GM19238 (cell line): ENCODE data around the gene GEMIN7.

Experiments used
- DNase-seq: peaks from one replicate; pipeline ENCODE4 v3.0.0; 2011; ENCODE audit warnings: low spot score; ENCODE audit not compliant: insufficient read length

The GEMIN7 gene

DNA sequence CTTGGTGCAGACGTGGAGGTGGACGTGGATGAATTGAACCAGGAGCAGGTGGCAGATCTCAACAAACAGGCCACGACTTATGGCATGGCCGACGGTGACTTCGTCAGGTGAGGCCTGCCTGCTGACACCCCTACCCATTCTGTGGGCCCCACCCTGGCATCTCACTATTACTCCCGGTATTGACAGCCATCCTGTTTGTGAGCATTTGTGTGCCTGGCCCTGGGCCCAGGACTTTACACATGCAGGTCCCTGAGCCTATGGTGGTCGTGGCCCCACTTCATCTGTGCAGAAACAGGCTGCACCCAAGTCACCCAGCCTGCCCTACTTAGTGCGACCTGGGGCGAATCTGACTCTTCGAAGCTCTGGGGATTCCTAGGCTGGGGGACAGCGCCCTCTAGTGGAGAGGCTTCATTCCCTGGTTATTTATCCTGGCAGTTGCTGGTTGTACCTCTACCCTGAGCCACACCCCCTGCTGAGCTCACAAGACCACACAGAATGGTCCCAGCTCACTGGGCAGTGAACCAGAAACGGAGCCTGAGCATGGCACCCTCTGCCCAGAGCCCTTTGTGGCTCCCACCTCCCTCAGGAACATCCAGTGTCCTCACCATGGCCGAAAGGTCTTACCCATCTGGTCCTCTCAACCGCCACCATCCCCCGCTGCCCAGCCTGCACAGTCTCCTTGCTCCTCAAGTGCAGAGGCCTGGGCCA lies 19.6 kb upstream of the GEMIN7 start:
- DNase-seq, result peak; percentile 84

DNA sequence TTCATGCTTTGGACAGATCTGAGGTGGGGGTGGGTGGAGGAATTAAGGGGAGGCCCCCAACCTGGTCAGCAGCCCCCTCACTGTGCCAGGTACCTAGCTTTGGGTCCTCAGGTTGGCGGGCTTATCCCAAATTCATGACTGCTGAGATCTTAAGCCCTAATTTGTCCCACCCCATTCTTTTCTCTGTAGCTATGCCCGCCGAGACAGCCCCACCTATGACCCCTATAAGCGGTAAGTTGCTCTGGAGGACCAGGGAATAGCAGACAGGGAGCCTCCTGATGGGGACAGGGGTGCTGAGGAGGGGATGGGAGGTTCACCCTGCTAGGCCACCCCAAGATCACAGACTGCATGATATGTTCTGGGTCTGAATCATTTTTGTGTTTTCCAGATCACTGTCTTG lies 17.1 kb upstream of the GEMIN7 start:
- no peak for DNase-seq

DNA sequence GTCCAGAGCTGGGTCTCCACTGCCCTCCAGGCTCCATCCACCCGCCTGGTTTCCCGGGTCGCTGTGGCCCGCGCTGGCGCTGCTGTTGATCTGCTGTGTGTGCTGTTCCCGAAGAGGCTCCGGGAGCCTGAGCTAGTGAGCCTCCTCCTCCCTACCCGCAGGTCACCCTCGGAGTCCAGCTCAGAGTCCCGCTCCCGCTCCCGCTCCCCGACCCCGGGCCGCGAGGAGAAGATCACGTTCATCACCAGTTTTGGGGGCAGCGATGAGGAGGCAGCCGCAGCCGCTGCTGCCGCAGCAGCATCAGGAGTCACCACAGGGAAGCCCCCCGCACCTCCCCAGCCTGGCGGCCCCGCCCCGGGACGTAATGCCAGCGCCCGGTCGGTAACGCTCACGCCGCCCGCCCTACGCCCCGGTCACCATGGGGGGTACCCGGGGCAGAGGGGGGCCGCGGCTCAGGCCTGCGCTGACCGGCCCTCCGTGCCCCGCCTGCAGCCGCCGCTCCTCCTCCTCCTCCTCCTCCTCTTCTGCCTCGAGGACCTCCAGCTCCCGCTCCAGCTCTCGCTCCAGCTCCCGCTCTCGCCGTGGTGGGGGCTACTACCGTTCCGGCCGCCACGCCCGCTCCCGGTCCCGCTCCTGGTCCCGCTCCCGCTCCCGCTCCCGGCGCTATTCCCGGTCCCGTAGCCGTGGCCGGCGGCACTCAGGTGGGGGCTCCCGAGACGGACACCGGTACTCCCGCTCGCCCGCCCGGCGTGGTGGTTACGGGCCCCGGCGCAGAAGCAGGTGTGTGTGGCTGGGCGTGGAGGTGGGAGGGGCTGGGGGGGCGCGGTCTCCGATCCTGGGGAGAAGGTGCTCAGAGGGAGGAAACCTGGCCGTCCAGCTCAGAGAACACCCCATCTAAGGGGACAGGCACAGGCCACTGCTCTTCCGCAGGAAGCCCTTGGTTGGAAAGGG lies 14.9 kb upstream of the GEMIN7 start:
- DNase-seq, result no peak

DNA sequence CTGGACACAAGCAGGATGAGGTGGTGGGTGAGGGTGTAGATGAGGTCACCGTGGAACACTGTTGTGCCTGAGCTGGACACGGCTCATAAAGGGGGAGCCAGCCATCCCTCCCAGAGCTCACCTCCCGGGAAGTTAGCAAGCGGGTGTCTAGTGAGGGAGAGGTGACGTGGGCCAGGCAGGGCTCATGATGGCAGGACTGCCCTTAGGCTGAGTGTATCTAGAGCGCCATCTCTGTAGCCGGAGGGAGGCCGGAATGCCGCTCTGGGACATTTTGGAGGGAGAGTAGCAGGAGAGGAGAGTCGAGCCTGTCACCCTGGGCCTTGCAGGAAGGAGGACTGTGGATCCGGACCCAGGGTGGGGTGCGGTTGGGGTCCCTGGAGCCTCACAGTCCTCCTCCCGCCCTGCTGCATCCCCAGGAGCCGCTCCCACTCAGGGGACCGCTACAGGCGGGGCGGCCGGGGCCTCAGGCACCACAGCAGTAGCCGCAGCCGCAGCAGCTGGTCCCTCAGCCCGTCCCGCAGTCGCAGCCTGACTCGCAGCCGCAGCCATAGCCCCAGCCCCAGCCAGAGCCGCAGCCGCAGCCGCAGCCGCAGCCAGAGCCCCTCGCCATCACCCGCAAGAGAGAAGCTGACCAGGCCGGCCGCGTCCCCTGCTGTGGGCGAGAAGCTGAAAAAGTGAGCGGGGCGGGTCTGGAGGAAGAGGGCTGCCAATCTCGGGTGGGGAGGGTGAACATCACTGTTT lies 12.0 kb upstream of the GEMIN7 start:
- no peak for DNase-seq

GRCh38 chr19:45068041-45068440 lies 11.0 kb upstream of the GEMIN7 start:
- DNase-seq, result no peak

GRCh38 chr19:45069056-45069455 lies 10.0 kb upstream of the GEMIN7 start:
- DNase-seq, result no peak

- DNase-seq, result no peak
Measured at GRCh38 chr19:45070214-45070613, 8.8 kb upstream of the GEMIN7 start.

DNA sequence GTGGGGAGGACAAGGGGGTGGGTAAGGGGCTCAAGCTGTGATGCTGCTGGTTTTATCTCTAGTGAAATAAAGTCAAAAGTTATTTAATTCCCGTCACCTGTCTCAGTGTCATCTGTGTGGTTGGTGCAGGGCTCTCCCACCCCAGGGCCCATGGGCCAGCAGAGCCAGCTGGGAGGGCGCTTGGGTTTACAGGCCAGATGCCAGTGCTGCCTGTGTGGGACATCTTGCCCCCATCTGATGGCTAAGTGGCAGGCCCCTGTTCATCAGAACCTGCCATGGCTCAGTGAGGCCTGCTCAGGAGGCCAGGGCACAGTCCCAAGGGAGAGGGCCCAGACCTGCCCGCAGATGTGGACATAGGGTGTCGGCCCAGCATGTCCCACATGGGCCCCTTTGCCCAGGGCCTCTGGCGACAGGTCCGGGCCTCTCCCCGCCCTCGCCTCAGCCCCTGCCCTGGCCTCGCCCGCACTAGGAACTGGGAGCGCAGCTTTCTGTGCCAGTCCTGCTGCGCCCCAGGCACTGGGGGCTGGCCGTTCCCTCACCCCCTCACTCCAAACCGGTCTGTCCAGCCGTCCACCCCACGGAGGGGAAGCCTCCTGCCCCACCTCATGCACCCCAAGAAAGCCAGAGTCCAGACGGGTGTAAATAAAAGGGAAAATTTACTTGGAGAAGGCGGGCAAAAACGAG lies 8.1 kb upstream of the GEMIN7 start:
- no peak for DNase-seq

- DNase-seq, result no peak
Measured at GRCh38 chr19:45071545-45071938, 7.5 kb upstream of the GEMIN7 start.

DNA sequence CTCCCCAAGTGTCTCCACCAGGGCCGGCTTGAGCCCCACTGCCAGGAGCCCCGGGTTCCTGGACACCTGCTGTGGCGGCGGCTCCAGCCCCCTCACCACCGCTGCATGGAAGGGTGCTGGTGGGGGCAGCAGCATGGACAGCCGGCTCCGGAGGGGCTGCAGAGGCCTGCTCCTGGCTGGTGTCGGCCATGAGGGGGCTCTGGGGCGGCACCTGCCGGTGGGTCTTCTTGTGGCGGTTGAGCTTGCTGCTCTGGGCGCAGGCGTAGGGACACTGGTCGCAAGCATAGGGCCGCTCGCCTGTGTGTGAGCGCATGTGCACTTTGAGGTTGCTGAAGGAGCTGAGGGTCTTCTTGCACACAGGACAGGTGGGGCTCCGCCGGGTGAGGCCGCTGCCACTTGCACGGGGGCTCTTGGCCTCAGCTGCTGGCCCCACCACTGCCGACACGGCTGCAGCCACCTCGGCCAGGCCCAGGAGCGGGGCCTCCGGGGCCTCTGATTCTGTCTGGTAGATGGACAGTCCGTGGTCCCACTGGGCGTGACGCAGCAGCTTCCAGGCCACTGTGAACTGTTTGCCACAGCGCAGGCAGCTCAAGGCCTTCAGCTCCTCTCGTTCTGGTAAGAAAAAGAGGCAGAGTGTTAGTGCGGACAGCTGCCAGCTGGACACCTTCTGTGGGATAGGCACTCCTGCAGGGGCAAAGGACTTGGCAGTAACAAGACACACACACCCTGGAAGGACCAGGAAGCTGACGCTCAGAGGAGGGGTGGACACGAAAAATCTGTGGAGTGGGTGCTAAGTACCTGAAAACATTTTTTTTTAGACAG lies 6.9 kb upstream of the GEMIN7 start:
- no peak for DNase-seq

- DNase-seq, result no peak
Measured at GRCh38 chr19:45074744-45075300, 4.2 kb upstream of the GEMIN7 start.

- DNase-seq, result peak; percentile 94
Measured at GRCh38 chr19:45075301-45076028, 3.6 kb upstream of the GEMIN7 start.

- peak; percentile 93 for DNase-seq
Measured at GRCh38 chr19:45076029-45076850, 2.8 kb upstream of the GEMIN7 start, which contains the start of gene ZNF296. Gene ZNF296 (minus strand): TSS chr19:45076478. CDS start chr19:45076373, 105 bp downstream.

DNA sequence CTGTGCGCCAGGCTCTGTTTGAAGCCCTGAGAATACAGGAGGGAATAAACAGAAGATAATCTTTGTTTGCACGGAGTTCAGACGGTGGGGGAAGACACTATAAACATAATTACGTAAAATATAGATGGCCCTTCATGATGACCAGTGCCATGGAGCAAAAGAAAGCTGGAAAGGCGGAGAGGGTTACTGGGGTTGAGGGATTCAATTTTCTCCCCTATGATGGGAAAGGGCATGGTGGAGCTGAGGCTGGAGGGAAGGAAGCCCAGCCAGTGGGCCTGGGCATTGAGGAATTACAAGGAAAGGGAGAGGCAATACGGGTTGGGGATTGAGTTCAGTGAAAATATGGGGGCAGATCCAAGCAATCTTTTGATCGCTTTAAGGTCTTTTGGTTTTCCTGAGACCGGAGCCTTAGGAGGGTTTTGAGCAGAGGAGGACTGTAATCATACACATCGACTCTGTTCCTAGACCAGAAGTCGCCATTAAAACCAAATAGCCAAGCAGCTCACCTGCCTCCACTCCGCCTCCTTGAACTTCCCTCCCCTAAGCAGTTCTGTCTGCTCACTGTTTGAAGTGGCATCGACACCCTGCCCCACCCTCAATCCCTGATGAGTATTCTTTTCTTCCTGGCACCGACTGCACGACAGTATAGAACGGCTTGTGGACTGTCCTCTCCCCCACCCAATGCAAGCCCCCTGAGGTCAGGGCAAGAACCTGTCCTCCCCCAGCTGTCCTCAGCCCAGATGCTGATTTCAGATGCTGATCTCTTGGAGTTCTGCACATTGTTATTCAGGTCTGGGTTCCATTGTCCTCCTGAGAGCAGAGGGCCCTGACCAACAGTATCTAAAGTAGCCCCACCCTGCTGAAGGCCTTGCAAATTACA lies 2.0 kb upstream of the GEMIN7 start:
- DNase-seq, result no peak

GRCh38 chr19:45078390-45079062 lies 534 bp upstream of the GEMIN7 start:
- no peak for DNase-seq

- DNase-seq, result no peak
Measured at GRCh38 chr19:45079911-45080370, 881 bp downstream of the GEMIN7 start.

- no peak for DNase-seq
Measured at GRCh38 chr19:45082170-45082569, 3.1 kb downstream of the GEMIN7 start.
